SK-N-MC (cell line): ENCODE data around the gene DLGAP4.

ENCODE experiments used
- EZH2 ChIP-seq: fragments of 200-600 bp; sonication (generic); IDR thresholded peaks from one replicate; pipeline ENCODE4 v1.6.1; 2017; ENCODE audit warnings: antibody characterized with exemption
- POLR2AphosphoS5 ChIP-seq: IDR thresholded peaks from 2 replicates; pipeline ENCODE4 v1.6.1; 2012; ENCODE audit warnings: mild to moderate bottlenecking, low read depth, low read length, borderline replicate concordance

- TF ChIP-seq EZH2 (no peak), POLR2AphosphoS5 (no peak)
Observed at GRCh38 chr20:36519944-36520343, 213.8 kb downstream of the DLGAP4 start.
